HG02840 (cell line): ENCODE results near the gene THBD.

Experiments used
- ATAC-seq: cut with Tn5 transposase; IDR thresholded peaks from one replicate; pipeline ENCODE4 v1.9.1; 2021; ENCODE audit warnings: mild to moderate bottlenecking, moderate library complexity, moderate number of reproducible peaks; ENCODE audit not compliant: unreplicated experiment, low FRiP score

Gene THBD, protein sequence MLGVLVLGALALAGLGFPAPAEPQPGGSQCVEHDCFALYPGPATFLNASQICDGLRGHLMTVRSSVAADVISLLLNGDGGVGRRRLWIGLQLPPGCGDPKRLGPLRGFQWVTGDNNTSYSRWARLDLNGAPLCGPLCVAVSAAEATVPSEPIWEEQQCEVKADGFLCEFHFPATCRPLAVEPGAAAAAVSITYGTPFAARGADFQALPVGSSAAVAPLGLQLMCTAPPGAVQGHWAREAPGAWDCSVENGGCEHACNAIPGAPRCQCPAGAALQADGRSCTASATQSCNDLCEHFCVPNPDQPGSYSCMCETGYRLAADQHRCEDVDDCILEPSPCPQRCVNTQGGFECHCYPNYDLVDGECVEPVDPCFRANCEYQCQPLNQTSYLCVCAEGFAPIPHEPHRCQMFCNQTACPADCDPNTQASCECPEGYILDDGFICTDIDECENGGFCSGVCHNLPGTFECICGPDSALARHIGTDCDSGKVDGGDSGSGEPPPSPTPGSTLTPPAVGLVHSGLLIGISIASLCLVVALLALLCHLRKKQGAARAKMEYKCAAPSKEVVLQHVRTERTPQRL

DNA sequence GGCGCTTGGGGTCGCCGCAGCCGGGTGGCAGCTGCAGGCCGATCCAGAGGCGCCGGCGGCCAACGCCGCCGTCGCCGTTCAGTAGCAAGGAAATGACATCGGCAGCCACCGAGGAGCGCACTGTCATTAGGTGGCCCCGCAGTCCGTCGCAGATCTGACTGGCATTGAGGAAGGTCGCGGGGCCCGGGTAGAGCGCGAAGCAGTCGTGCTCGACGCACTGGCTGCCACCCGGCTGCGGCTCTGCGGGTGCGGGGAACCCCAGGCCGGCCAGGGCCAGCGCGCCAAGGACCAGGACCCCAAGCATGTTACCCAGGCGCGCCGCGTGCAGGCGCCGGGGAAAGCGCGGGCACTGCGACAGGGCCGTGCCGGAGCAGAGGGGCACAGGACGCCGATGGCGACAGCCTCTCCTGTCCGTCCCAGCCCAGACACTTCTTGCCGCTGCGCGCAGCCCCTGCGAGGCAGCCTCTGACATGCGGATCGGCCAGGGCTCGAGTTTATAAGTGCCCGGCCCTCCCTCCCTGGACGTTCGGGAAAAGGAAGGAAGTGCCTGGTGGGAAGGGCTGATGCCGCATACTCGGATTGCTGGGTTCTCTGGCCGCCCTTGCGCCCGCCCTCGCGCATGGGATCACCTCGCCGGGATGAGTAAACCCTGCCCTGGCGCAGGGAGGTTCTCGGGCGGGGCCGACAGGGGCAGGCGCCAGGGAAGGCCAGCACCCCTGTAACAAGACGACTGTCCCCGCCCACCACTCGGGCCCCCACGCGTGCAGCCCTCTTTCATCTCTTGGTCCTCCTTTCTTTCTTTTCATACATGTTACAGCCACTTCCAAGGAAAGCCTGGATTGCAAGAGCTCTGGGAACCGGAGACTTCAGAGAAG lies at the start of gene THBD:
THBD (minus strand) TSS at position 472 of the 875 bp plus-strand sequence; CDS start at position 304, 168 bp downstream.
- no peak for ATAC-seq

DNA sequence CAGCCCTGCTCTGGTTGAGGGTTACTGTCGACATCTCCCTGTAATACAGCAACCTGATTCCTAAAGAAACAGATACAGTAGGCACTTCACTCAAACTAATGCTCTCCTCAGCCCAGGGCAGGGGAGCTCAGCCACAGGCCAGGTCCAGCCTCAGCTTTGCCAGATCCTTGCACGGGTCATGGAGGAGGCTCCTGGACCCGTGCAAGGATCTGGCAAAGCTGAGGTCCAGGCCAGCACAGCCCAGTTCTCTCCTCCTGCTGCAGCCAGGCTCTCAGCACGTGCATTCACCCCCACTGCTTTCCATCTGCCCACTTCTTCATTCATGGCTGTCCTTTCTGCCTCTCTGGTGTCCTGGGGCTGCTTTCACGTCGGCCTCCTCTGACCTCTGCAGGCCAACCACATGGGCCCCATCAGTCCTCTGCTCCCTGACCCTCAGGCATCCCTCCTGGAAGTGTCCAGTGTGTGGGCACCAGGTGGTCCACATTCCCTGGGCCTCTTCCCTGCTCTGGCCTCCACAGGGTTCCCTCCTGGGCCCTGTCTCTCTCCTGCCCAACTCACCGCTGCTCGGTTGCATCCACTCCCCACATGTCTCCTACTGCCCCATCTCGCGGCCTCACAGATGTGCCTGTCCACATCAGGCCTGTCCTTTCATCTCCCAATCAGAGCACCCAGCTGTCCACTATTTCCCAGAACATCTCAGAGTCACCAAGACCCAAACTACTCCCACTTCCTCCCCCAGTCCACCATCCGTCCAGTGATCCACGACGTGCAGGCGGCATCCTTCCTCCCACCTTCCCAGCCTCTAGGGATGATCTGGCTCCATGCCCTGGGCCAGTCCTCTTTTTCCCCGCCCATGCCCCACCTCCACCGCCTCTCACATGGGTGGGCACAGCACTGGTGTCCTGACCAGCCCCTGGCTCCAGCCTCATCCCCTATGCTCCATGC lies 48.4 kb upstream of the THBD start:
- no peak for ATAC-seq

DNA sequence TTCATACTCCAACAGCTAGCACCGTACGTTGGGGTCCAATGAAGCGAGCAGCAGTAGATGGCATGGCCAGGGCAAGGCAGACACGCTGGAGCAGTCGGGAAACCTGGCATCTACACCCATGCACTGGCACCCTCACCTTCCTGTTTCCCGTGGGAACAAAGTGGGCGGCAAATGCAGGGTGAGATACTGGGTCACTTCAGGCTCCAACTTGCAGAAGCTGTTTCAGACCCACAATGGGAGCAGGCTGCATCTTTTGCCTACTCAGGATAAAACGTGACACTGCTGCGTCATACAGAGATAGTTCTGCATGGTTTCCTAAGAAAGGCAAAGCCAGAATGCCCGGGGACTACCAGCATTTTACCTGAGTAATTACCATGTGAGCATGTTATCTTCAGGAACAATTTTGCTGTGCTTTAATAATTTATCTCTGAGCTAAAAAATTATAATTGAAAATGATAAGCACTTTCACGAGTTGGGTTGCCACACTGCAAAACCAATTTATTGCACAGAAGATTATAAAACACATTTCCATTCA lies 47.6 kb upstream of the THBD start:
- ATAC-seq = no peak

DNA sequence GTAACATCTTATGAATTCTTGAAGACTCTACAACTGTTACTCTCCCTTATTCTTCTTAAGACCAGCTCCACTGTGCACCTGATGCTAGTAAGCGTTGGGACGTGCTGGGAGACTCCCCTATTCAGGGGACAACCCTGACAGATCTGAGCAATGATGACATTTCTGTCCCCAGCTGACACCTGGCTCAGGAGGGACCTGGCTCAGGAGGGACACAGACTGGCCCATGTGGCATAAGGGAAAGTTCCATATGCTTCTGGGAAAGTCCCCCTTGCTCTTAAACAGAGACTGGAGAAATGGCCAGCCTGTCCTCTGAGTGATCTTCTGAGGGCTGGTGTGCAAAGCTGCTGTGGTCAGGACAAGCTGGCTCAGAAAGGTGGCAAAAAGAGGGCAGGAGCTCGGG lies 46.6 kb upstream of the THBD start:
- no peak for ATAC-seq

DNA sequence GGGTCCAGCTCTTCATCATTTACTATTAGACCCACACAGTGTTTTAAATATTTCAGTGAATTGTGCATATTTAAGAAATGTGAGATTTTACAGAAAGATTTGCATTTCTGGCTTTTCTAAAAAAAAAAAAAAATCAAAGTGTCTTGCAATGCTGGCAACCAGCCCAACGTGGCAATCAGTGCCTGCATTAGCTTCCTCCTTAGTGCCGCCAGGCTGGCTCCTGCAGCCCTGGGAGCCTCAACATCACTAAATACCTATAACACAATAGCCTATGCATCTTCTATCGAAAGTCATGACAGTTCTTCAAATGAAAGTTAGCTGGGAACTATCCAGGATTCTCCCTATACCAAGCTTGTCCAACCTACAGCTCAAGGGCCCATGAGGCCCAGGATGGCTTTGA lies 46.0 kb upstream of the THBD start:
- ATAC-seq = no peak

DNA sequence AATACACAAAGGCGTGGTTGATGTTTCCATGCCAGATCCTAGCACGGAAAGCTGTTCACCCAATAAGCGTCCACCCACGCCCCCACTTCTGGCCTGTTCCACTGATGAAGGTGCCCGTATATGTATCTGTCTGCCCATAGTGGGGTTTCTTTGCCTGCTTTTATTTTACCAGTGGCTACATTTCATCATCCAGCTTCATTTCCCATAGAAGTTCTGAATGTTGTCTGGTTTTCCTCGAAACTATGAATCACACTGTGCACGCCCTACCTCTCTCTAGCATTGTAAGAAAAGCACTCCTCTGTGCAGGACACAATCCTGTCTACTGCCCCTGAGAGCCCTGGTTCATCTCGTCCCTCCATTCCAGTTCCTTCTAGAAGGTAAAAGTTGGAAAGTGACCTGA lies 45.5 kb upstream of the THBD start:
- ATAC-seq = no peak

DNA sequence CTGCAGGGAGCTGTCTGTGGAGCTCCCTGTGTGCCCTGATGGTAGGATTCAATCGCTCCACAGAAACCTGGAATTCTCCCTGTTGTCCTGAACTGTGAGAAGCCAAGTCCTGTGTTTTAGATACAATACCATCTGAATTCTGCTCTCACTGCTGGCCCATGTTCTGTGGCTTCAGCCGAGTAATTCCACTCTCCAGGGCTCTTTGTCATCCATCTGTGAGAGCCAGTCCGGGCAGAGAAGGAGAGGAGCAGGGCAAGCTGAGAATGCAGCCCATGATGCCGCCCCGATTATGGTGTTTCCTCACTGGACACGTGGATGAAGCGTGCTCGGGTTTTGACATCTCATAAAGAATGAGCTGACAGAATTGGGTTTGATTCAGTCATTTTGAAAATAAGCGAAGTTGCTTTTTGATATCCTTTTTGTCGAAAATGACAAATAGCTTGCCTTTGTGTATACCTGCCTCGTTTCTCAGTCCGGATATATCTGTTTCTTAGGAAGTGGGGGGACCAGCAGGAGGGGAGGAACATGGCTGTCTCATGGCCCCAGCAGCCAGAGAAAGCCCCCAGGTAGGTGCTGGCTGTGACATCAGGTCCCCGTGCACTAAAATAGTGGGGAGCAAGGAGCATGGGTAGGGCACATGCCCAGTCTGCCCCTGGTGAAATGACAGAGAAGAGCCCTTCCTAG lies 44.9 kb upstream of the THBD start:
- no peak for ATAC-seq

DNA sequence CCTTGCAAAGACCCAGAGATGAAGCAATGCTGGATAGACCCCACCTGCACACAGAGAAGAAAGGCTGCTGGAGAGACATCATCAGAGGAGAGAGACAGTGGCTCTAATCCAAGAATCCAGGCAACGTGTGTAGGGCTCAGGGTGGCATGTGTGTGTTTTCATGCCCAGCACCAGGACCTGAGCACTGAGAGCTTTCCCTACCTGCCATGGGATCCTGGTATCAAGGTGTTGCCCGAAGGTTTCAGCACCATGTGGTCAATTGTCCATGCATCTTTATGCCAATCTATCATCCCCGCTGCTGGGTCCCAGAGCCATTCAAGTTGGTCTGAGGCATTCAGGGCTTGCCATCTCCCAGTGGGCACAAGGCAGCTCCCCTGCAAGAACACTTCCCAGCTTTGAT lies 44.1 kb upstream of the THBD start:
- ATAC-seq = no peak

DNA sequence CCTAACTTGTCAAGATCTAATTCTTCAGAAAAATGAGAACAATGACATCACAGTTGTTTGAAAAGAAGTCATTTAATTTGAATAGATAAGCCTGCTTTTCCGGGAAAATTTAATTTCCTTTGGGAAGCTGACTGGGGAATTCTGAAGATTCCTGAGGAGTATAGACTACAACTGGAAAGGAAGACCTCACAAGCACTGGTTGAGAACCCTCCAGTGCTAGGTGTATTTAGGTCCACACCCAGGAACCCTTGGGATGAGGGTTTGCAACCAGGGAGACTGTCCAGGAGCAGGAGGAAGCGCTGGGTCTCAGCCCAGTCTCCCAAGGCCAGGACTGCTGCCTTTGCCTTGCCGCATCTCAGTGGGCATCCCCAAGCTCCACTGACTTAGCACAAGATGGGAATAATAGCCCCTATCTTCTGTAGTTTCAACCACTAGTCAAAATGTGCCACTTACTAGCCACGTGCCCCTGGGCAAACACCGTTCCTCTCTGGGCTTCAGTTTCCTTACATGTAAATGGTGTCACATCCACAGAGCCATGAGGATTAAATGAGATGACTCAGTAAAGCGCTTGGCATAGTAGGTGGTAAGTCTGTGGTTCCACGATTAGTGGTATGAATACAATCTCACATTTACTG lies 43.5 kb upstream of the THBD start:
- ATAC-seq = no peak

DNA sequence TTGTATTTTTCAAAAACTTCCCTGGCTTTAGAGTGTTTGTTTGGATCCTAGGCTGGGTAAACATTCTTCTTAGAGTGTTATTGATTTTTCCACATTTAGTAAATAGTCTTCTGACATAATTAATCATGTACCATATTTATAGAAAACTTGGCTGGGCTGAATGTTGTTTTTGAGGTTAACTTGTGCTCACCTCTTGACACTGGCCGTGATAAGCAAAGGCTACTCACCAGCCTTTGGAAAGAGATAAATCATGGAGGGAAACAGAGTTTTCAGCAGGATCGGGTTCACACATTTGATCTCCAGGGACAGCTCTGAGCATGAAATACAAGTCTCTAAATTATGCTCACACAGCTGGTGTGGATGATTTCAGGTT lies 42.9 kb upstream of the THBD start:
- ATAC-seq = no peak

DNA sequence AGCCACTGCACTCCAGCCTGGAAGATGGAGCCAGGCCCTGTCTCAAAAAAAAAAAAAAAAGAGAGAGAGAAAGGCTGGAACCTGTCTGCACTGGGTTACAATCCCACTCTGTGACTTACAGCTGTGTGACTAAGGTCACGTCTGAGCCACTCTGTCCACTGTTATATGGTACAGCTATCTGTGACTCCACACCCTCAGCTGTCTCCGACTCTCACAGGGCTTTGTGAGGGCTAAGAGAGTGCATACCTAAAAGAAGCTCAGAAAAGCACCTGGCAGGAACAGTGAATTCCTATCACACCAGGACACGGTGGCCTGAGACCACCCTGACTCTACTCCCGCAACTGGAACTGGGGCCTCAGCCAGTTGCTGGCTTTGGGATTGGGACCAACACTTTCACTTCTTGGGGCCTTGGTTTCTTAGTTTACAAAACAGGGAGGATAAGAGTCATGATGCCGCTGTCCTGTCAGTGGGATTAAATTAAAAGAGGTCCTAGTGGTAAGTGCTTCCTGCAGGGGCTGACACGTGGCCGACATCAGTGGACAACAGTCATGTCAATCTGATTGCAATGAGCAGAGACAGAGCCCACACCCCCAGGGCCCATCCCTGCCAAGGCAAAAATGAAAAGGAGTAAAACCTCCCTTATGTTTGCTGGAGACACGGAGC lies 42.4 kb upstream of the THBD start:
- no peak for ATAC-seq

DNA sequence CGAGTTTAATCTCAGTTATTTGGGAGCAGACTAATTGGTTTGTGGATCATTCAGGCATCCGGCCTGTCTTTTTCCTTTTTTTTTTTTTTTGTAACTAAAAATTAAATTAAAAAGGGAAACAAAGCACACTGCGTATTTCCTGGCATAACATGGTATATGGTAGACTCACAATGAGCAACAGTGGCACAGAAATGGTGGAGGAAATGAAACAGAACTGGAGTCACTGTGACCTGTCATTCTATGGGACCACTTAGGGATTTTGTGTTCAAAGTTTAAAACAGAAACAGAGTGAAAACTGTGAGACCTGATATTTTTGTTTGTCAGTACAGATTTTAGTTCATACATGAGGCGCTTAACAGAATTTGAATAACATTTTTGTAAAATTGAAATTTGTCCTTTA lies 41.4 kb upstream of the THBD start:
- no peak for ATAC-seq

DNA sequence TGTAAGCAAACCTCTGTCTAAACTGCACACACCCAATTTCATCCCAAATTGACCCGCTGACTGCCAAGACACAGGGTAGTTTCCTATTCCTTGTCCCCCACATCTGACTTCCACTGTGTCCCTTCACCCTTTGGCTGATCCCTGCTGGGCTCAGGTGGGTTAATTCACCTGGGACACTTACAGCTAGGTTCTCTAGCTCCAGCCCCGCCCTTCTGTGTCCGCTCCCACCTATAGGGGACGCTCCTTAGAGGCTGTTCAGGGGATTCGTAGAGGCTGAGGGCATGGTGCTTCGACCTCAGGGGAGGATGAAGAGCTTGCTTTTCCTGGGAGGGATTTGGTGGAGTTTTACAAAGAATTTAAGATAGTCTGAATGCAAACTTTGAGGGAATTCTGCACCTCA lies 40.7 kb upstream of the THBD start:
- no peak for ATAC-seq

DNA sequence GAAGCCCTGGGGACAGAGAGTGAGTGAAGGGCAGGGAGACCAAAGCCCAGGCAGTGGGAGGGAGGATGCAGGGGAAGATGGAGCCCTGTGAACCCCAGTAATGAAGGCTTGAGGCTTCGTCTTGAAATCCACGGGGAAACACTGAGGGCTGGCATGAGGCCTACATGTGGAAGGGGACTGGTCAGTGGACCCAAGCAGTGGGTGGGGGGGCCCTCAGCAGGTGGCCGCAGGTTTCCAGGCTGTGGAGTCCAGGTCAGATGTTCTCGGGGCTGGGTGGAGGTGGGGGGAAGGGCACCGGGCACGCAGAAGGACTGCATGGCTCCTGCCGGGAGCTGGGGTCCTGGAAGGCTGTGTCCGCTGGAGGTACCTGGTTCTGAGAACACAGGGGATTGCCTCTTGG lies 39.4 kb upstream of the THBD start:
- ATAC-seq = no peak

DNA sequence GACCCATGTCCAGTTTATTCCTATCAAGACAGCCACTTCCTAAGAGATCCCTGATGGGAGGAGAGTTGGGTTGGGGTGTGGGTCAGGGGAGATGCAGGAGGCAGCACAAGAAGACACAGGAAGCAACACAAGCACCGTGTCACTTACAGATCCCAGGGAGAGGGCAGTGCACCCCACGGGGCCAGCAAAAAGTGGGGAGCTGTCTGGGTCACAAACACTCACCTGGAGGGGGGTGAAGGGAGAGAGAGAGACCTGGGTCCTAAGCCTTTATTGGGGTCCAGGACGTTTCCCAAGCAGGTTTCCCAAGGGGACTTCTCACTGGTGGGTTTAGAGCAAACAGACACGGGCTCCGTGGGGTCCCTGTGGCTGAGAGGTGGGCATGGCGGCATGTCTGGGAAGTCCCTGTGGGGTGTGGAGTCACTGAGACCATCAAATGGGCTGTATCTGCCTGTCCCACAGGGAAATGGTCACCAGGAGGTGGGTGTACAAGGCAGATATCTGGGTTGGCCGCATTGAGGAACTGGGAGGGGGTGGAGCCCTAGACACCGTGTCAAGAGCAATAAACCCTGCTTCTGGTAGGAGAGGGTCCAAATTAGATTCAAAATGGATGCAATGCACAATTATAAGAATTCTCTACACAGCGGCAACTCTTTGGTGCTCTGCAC lies 38.2 kb upstream of the THBD start:
- ATAC-seq = no peak

DNA sequence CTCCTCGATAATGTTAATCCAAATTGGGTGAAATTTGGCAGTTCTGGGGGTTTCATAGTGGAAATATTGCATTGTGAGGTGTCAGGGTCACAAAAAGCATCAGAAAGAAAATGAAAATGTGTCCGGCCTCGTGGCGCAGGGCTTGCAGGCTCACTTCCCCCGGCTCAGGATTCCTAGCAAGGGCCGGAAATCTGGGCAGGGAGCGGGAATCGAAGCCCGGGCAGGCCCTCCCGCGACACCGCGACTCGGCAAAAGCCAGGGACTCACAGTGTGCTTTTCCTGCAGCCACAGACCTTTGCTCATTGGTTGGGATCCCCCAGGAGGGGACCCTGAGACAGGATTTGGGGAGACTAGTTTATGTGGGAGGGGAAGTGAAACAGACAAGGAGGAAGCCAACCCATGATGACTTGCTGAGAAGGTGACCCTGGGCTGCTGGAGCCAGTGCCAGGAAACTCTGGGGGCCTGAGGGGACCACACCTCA lies 37.5 kb upstream of the THBD start:
- no peak for ATAC-seq

DNA sequence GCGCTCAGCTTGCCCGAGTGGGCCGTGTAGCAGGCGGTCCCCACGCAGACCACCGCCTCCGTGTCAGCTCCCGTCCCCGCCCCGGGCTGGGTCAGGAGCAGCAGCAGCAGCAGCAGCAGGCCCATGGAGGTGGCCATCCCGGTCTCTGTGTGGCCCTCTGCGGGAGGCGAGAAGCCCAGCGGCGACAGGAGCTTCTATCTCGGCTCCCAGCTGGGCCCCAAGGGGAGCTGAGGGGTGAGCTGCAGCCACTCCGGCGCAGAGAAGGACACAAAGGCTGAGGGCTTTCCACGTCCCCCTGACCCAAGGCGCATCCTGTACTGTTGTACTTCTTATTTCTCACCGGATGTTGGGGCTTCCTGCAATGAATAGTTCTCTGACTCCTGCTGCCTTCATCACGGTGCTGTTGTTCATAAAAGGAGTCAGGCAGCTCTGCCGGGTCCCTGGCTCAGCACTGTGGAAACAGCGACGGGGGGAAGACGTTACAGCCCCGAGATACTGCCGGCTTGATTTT lies 36.6 kb upstream of the THBD start, which contains the start of gene CD93:
CD93 (minus strand) TSS at position 269 of the 511 bp plus-strand sequence; CDS start at position 137, 132 bp downstream.
- no peak for ATAC-seq
